Measurements from ENCODE around the gene ZNF407.

Gene ZNF407

DNA sequence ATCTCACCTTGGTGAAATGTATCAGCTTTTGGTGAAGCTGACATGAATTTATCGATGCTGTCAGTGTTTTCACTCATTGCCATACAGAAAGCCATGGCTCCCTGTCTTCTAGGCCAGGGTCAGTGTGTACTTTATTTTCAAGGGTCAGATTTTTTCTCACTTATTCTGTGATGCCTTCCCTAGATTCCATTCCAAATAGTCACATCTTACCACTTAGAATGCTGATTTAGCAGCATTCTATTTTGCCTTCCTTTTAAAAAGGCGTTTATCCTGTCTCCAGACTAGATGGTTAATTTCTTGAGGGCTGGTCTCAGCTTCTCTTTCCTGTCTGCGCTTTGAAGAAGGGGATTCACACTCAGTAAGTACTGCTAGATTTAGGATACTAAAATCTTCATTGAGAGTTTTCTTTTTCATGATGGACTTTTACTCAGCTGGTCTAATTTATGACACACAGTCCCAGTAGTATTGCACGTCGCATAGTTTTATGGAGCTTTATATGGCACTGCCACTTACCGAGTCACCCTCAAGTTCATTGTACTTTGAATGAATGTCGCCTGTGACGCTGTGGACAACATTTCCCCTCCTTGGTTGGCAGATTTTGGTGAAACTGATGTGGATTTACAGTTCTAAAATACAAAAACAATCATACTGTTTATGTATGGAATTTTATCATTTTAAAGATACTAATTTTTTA is 194.0 kb downstream of the ZNF407 start:
- DNase-seq (ENCODE audit: low spot score) = no peak

GRCh38 chr18:74793746-74794145 is 196.1 kb downstream of the ZNF407 start:
- no peak for DNase-seq (ENCODE audit: low spot score)

DNA sequence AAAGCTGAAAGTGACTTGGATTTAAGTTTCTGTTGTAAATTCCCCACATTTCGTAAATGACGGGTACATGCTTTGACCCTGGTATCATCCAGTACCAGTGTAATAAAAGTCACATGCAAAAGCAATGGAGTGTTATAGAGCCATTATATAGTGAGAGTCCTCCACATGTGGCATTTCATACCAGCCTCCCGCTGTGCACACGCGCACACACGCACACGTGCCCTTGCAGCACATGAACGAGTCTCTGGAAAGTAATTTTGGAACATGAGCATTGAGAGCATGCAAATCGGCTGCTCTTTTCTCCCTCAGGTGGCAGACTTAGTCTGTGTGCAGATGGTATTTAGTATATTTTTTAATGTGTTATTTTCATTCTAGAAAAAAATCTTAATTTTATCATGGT is 198.1 kb downstream of the ZNF407 start:
- no peak for DNase-seq (ENCODE audit: low spot score)

DNA sequence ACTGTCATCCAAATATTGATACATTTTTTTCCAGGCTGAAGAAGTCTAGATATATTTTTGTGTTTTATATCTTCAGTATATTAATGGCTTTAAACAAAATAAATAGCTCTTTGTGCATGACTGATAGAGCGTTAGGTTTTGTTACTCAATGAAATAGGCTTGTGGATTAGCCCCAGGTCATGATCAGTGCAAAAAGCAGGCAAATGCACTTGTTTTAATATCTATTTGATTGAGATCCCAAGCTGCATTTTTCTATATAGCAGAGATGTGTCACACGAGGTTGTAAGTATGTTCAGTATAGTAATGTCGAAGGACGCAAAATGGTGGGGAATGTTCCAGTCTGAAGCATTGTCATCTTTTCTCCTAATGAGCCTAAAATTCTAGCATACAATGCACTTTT is 198.5 kb downstream of the ZNF407 start:
- no peak for DNase-seq (ENCODE audit: low spot score)

- DNase-seq (ENCODE audit: low spot score) = no peak
Measured at GRCh38 chr18:74796841-74797576, 199.3 kb downstream of the ZNF407 start.

GRCh38 chr18:74797577-74798151 is 200.0 kb downstream of the ZNF407 start:
- DNase-seq (ENCODE audit: low spot score) = no peak

DNA sequence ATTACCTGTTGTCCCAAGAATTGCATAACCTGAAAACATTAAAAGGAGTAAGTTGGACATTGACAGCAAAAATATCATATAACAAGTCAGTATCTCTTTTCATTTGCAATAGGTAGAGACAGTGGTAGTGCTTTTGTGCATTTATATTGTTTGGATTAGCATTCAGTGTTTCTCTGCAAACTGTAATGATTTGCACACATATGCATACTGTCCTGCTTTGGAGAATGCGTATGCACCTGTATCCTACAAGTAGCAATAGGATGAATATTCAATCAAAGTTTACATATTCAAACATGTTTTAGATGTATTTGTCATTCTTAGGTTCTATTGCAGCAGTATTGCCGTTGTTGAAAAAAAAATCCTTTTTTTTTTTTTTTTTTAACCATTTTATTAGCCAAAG is 201.9 kb downstream of the ZNF407 start:
- DNase-seq (ENCODE audit: low spot score) = no peak

- no peak for DNase-seq (ENCODE audit: low spot score)
Measured at GRCh38 chr18:74800098-74800497, 202.4 kb downstream of the ZNF407 start.

DNA sequence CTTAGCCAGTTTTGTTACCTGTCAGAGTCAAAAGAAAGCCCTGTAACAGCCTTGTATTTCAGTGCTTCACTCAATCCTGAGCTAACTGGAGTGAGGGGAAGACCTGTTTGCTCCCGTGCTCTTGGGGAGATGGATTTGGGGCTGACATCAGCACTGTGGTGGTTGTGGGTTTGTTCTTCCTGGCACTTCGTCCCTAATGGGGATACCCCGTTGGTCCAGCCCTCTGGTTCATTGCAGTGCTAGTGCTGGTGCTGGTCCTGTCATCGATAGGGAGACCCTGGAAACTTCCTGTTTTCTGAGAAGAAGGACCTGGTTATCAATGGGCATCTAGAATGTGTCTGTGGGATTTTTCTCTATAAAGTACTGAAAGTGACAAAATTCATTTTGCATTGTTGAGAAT is 205.4 kb downstream of the ZNF407 start:
- no peak for DNase-seq (ENCODE audit: low spot score)

GRCh38 chr18:74803769-74804168 is 206.1 kb downstream of the ZNF407 start:
- DNase-seq (ENCODE audit: low spot score) = no peak

- DNase-seq (ENCODE audit: low spot score) = no peak
Measured at GRCh38 chr18:74804677-74805076, 207.0 kb downstream of the ZNF407 start.

GRCh38 chr18:74806073-74806472 is 208.4 kb downstream of the ZNF407 start:
- DNase-seq (ENCODE audit: low spot score) = no peak

DNA sequence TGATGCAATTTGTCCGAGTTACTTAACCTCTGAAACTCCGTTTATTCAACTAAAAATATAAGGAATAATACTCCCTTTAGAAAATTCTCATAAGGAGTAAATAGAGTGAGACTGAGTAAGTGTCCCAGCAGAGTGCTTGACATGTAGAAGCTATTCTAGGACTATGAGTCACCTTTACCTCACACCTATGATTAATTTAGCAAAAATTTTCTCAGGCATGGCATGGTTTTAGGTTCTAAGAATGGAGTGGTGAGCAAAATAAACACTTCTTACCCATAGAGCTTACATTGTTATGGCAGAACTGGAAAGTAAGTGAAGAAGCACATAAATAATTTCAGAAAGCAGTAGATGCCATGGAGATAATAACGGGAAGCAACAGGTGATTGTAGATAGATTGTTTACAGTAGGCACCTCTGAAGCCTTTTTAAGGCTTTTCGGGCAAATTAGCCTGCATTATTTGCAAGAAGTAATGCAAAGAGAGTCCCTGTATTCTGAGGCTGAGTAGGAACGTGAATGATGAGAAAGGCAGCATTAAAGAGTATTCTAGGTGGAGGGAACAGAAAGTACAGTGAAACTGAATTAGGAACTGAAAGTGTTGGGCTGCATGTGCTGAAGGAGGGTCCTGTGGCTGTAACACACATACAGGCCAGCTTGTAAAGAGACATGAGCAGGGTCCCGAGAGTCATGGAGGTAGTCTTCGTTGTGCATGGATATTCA is 209.2 kb downstream of the ZNF407 start:
- no peak for DNase-seq (ENCODE audit: low spot score)

- no peak for DNase-seq (ENCODE audit: low spot score)
Measured at GRCh38 chr18:74817576-74817975, 219.9 kb downstream of the ZNF407 start.

DNA sequence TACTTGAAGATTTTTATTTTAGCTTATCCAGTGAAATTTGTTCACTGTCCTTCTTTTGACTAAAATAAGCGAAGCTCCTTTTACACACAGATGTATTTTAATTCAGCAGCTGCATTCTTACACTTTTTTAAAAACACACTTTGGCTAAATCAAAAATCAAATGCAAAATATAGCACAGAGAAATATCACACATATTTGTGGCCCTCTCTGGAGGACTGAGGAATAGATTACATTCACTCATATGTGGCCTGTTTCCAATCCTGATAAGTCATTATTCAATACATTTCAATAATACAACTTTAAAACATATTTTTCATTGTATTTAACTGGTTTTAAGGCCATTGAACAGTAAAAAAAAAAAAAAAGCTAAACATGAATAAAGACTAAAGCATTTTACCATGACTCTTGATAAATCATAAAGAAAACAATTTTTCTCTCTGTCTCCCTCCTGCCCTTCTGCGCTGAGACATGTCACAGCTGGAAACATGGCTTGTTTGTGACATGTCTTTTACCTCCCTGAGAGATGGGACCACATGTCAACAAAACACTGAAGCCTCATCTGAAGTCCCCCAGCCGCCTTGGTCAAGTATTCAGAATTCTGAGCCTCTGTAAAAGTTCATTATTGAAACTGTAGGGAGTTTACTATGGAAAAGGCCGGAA is 221.0 kb downstream of the ZNF407 start:
- DNase-seq (ENCODE audit: low spot score) = no peak

DNA sequence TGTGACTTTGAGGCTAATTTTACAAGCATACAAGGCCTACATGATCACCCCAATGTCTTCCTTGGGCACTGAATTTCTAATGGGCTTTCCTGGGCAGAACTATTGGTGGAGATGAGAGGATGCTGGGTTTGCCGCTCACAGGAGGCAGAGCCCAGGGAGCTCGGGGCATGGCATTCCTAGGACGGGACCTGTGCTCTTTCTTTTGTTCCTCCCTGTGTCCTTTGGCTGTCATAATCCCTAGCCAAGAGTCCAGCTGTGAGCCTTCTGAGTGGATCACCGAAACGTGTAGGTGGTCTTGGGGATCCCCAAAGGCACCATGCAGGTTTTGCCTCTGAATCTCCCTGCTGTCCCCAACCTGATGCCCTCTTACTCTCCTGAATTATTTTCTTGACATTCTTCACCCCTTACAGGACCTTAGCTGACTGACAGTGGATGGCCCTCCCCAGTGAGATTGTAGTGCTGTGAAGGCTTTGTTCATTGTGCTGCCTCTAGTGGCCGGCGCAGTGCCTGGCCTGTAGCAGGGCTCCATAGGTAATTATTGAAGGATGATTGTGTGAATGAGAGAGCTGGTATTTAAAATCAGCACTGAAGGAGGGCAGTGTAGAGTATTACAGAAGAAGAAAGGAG is 221.9 kb downstream of the ZNF407 start:
- DNase-seq (ENCODE audit: low spot score) = peak; percentile 71

DNA sequence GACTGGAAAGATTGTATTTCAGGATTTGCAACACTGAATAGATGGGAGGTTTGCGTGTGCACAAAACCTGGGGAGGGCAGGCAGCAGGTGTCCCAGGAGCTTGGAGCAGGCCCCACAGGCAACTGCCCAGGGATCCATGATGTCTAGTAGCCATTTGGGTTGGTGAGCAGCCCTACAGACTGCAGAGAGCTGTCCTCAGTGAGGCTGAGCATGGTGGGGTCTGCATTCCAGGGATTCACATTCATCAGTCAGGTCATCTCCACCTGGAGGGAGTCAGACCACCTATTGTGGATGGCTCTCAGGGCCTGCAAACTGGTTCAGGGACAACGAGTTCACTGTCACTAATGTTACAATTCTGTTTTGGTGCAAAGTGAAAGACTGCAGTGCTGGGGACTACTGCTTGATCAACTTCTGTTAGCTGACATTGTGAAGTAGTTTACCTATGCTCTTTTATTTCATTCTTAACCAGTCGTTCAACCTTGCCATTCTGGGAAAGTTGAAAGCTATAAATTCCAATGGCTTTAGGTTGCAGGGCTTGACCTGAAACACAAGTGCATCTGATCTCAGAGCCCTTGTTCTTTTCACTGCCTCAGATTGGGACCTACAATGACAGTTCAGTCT is 222.6 kb downstream of the ZNF407 start:
- no peak for DNase-seq (ENCODE audit: low spot score)

- DNase-seq (ENCODE audit: low spot score) = no peak
Measured at GRCh38 chr18:74825460-74825859, 227.8 kb downstream of the ZNF407 start.

GRCh38 chr18:74826572-74826971 is 228.9 kb downstream of the ZNF407 start:
- no peak for DNase-seq (ENCODE audit: low spot score)

- DNase-seq (ENCODE audit: low spot score) = no peak
Measured at GRCh38 chr18:74828200-74828599, 230.5 kb downstream of the ZNF407 start.

- no peak for DNase-seq (ENCODE audit: low spot score)
Measured at GRCh38 chr18:74831571-74832250, 234.0 kb downstream of the ZNF407 start.

Measured in D341Med (cell line).